HEK293 (cell line): Measurements from ENCODE around the gene LGI4.
A peak's percentile ranks its signal among the peaks of the same experiment; 100 is the strongest.

ENCODE experiments used
- CTCF ChIA-PET: fragments of 350-600 bp; formaldehyde crosslinking; extraction: SDS; loops from one replicate; lab custom pipeline; 2021; ENCODE audit warnings: antibody characterized with exemption; lab: Yijun Ruan, JAX
- POLR2A ChIA-PET: fragments of 300-600 bp; formaldehyde crosslinking; extraction: SDS; loops from one replicate; lab custom pipeline; 2020; ENCODE audit warnings: antibody characterized with exemption, inconsistent platforms; lab: Yijun Ruan, JAX
- H3K27ac ChIP-seq: fragments of 200-500 bp; sonication (Bioruptor generic); 2 replicates; pipeline ENCODE4 v1.5.1; 2014; ENCODE audit warnings: low read depth, low read length, control low read depth, inconsistent platforms; ENCODE audit errors: extremely low read depth
- H3K36me3 ChIP-seq, 2 experiments: fragments of 200-500 bp in 1 of 2; sonication (Bioruptor generic) in 1 of 2; 1 replicate in 1 of 2; 2 replicates in 1 of 2; pipeline ENCODE4 v1.5.1; 2014 to 2017; ENCODE audit warnings: inconsistent platforms in 2 of 2, low read length in 2 of 2; ENCODE audit not compliant: control insufficient read depth in 2 of 2, insufficient read depth in 1 of 2
- H3K4me1 ChIP-seq: fragments of 200-500 bp; sonication (Bioruptor generic); 2 replicates; pipeline ENCODE4 v1.5.1; 2014; ENCODE audit warnings: mild to moderate bottlenecking, low read length, inconsistent platforms; ENCODE audit not compliant: control insufficient read depth, insufficient read depth
- H3K4me3 ChIP-seq: 2 replicates; pipeline ENCODE4 v1.5.1; 2011; ENCODE audit warnings: low read depth, mild to moderate bottlenecking, control low read depth, low read length, moderate library complexity
- H3K9me3 ChIP-seq: fragments of 200-500 bp; sonication (Bioruptor generic); 2 replicates; pipeline ENCODE4 v1.5.1; 2014; ENCODE audit warnings: low read depth, low read length, inconsistent platforms; ENCODE audit not compliant: control insufficient read depth, insufficient read depth
- EGR2 ChIP-seq: fragments of 450-650 bp; formaldehyde crosslinking; IDR thresholded peaks from 2 replicates; pipeline ENCODE4 v1.5.1; 2016; ENCODE audit warnings: low read depth, missing biosample characterization, missing genetic modification characterization
- GLIS2 ChIP-seq: fragments of 450-650 bp; formaldehyde crosslinking; IDR thresholded peaks from 2 replicates; pipeline ENCODE4 v1.5.1; 2016; ENCODE audit warnings: missing biosample characterization, missing genetic modification characterization
- KLF1 ChIP-seq: fragments of 450-650 bp; formaldehyde crosslinking; IDR thresholded peaks from 2 replicates; pipeline ENCODE4 v1.5.1; 2016; ENCODE audit warnings: missing biosample characterization, missing genetic modification characterization
- REPIN1 ChIP-seq: fragments of 450-650 bp; formaldehyde crosslinking; IDR thresholded peaks from 2 replicates; pipeline ENCODE4 v1.5.1; 2017; ENCODE audit warnings: missing biosample characterization, missing genetic modification characterization, low read depth
- SETDB1 ChIP-seq: IDR thresholded peaks from one replicate; pipeline ENCODE4 v1.6.1; 2017; ENCODE audit warnings: mild to moderate bottlenecking, low read length, moderate library complexity, mixed read lengths; ENCODE audit not compliant: insufficient read length
- ZBTB17 ChIP-seq: fragments of 450-650 bp; formaldehyde crosslinking; IDR thresholded peaks from 2 replicates; pipeline ENCODE4 v1.5.1; 2016; ENCODE audit warnings: missing biosample characterization, missing genetic modification characterization
- ZBTB48 ChIP-seq: fragments of 450-650 bp; formaldehyde crosslinking; IDR thresholded peaks from 2 replicates; pipeline ENCODE4 v1.5.1; 2016; ENCODE audit warnings: missing biosample characterization, missing genetic modification characterization
- ZBTB49 ChIP-seq: fragments of 450-650 bp; formaldehyde crosslinking; IDR thresholded peaks from 2 replicates; pipeline ENCODE4 v1.5.1; 2016; ENCODE audit warnings: missing biosample characterization, missing genetic modification characterization, low read depth
- ZBTB7A ChIP-seq: fragments of 450-650 bp; formaldehyde crosslinking; IDR thresholded peaks from 2 replicates; pipeline ENCODE4 v1.5.1; 2016; ENCODE audit warnings: low read depth, missing biosample characterization, missing genetic modification characterization
- ZFHX2 ChIP-seq: fragments of 450-650 bp; formaldehyde crosslinking; conservative IDR thresholded peaks from 2 replicates; pipeline ENCODE4 v1.5.1; 2016; ENCODE audit warnings: missing biosample characterization, missing genetic modification characterization
- ZNF211 ChIP-seq: fragments of 450-650 bp; formaldehyde crosslinking; IDR thresholded peaks from 2 replicates; pipeline ENCODE4 v1.5.1; 2016; ENCODE audit warnings: low read depth, missing biosample characterization, missing genetic modification characterization
- ZNF473 ChIP-seq: fragments of 450-650 bp; formaldehyde crosslinking; IDR thresholded peaks from 2 replicates; pipeline ENCODE4 v1.5.1; 2017; ENCODE audit warnings: missing biosample characterization, missing genetic modification characterization
- ZNF530 ChIP-seq: fragments of 450-650 bp; formaldehyde crosslinking; IDR thresholded peaks from 2 replicates; pipeline ENCODE4 v1.5.1; 2016; ENCODE audit warnings: low read depth, missing biosample characterization, missing genetic modification characterization
- ZNF624 ChIP-seq: fragments of 450-650 bp; formaldehyde crosslinking; IDR thresholded peaks from 2 replicates; pipeline ENCODE4 v1.5.1; 2017; ENCODE audit warnings: missing biosample characterization, missing genetic modification characterization
- ZNF664 ChIP-seq: fragments of 450-650 bp; formaldehyde crosslinking; IDR thresholded peaks from 2 replicates; pipeline ENCODE4 v1.5.1; 2016; ENCODE audit warnings: missing biosample characterization, missing genetic modification characterization
- ZNF830 ChIP-seq: fragments of 450-650 bp; IDR thresholded peaks from 2 replicates; pipeline ENCODE4 v1.5.0; 2018; ENCODE audit warnings: missing biosample characterization, missing genetic modification characterization, low read depth, mild to moderate bottlenecking, moderate library complexity
- ZSCAN23 ChIP-seq: fragments of 450-650 bp; formaldehyde crosslinking; IDR thresholded peaks from 2 replicates; pipeline ENCODE4 v1.5.1; 2016; ENCODE audit warnings: missing biosample characterization, missing genetic modification characterization
- TF ChIP-seq, protein P1 (sequence below): fragments of 450-650 bp; formaldehyde crosslinking; IDR thresholded peaks from 2 replicates; pipeline ENCODE4 v1.5.1; 2016; ENCODE audit warnings: missing biosample characterization, missing genetic modification characterization

LGI4 gene

GRCh38 chr19:35115177-35115951 lies 19.5 kb downstream of the LGI4 start, which contains the start of gene FXYD3:
Gene FXYD3 (plus strand): TSS chr19:35115823. CDS start chr19:35119377, 3,554 bp downstream.
- ChIA-PET CTCF (interaction anchor here (0.6 to 6.9 kb wide), 57 partner anchors 9 to 380 kb away, joined by 3 to 101 read pairs (median 5); partner anchors contain the start of genes FXYD5, FXYD7, HAMP and LGI4), POLR2A (interaction anchor here (0.5 to 1.0 kb wide), 5 partner anchors 9 to 160 kb away, joined by 3 to 5 read pairs (median 3); partner anchors contain the start of gene FXYD5)
- no peak within 1 kb of the TSS for H3K27ac ChIP-seq
- peaks cover 2% of the 10 kb centered on the region; the same call in 1 of the 2 replicates for H3K4me1 ChIP-seq
- H3K36me3 ChIP-seq, result no peaks in the 10 kb centered on the region; a peak in 1 of 3 replicates
- H3K4me3 ChIP-seq, result peak within 1 kb of the TSS; percentile 7
- TF ChIP-seq ZBTB7A (tag by site-specific recombination), result no peak
- peak; percentile 57; the same call in 1 of the 2 replicates for TF ChIP-seq ZNF473 (tag by site-specific recombination)
- TF ChIP-seq ZNF624 (tag by site-specific recombination), result no peak
- TF ChIP-seq ZSCAN23 (tag by site-specific recombination), result no peak
- no peak for TF ChIP-seq ZBTB48
- no peak for TF ChIP-seq REPIN1 (tag by site-specific recombination)
- TF ChIP-seq ZNF830 (tag by site-specific recombination), result no peak
- peak; percentile 81 for TF ChIP-seq EGR2 (tag by site-specific recombination)
- no peak for TF ChIP-seq SETDB1
- TF ChIP-seq ZNF530, result no peak
- TF ChIP-seq, protein P1, sequence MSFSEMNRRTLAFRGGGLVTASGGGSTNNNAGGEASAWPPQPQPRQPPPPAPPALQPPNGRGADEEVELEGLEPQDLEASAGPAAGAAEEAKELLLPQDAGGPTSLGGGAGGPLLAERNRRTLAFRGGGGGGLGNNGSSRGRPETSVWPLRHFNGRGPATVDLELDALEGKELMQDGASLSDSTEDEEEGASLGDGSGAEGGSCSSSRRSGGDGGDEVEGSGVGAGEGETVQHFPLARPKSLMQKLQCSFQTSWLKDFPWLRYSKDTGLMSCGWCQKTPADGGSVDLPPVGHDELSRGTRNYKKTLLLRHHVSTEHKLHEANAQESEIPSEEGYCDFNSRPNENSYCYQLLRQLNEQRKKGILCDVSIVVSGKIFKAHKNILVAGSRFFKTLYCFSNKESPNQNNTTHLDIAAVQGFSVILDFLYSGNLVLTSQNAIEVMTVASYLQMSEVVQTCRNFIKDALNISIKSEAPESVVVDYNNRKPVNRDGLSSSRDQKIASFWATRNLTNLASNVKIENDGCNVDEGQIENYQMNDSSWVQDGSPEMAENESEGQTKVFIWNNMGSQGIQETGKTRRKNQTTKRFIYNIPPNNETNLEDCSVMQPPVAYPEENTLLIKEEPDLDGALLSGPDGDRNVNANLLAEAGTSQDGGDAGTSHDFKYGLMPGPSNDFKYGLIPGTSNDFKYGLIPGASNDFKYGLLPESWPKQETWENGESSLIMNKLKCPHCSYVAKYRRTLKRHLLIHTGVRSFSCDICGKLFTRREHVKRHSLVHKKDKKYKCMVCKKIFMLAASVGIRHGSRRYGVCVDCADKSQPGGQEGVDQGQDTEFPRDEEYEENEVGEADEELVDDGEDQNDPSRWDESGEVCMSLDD (tag by site-specific recombination), result peak; percentile 54; the same call in 1 of the 2 replicates
- TF ChIP-seq KLF1 (tag by site-specific recombination), result peak; percentile 56
- TF ChIP-seq ZBTB49 (tag by site-specific recombination), result no peak
- no peak for TF ChIP-seq ZNF664
- TF ChIP-seq GLIS2 (tag by site-specific recombination), result peak; percentile 43; the same call in 1 of the 2 replicates
- peak; percentile 42; the same call in 1 of the 2 replicates for TF ChIP-seq ZBTB17 (tag by site-specific recombination)
- TF ChIP-seq ZFHX2 (tag by site-specific recombination), result peak; percentile 78
- TF ChIP-seq ZNF211 (tag by site-specific recombination), result no peak
- no peaks in the 10 kb centered on the region for H3K9me3 ChIP-seq
